ENCODE data around the gene CRACR2A.

- TF ChIP-seq EZH2 (optimal IDR thresholded peaks at IDR 0.05; ENCODE audit: low read depth, low read length) = no peak
- no peak for TF ChIP-seq CTCF (IDR thresholded peaks at IDR 0.05; ENCODE audit: low read length)
These were observed 155.2 kb downstream of the CRACR2A start for GRCh38 chr12:3597526-3598210.

Measured in MM.1S (cell line).